ENCODE measurements around the gene GNE. TPM values are rescaled to one million over a fixed set of nuclear protein-coding genes. Genes with fewer than 3 reads are reported as not detected.

GNE gene
- total and polyA plus RNA-seq, 3 donors from 2014 or later = 13.2 to 26.6 (median 22.7) TPM

DNA sequence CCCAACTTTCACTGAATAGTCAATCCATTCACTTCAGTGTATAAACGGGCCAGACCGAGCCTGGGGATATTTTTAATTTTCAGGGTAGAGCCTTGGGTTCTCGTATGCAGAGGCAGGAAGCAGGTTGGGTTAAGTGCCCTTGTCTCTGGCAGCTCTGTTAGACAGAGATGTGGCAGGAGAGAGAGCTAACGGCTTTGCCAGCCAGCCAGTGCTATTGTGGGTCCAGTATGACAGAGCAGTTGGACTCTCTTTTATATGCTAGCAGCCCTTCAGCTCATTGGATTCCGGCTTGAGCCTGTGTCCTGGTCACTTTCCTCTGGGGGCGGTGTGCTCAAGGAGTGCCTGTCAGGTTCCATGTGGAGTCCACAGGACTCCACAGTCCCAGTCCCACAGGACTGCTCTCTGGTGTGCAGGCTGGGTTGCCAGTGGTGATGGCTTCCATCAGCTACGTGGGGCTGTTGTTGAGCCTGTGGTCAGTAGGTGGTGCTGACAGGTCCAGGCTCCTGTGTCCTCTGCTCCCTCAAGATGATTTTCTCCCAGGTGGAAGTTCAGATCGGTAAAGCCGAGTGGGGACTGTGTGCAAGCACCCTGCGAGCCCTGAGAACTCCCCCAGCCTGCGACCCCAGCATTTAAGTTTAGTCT, 53.2 kb downstream of the GNE start:
- peaks cover 6% of the 10 kb centered on the region for H3K4me1 ChIP-seq
- no peaks in the 10 kb centered on the region for H3K27me3 ChIP-seq
- H3K27ac ChIP-seq = no peak overlapping the region
- TF ChIP-seq POLR2A (IDR thresholded peaks at IDR 0.05) = no peak
- TF ChIP-seq, protein P1, sequence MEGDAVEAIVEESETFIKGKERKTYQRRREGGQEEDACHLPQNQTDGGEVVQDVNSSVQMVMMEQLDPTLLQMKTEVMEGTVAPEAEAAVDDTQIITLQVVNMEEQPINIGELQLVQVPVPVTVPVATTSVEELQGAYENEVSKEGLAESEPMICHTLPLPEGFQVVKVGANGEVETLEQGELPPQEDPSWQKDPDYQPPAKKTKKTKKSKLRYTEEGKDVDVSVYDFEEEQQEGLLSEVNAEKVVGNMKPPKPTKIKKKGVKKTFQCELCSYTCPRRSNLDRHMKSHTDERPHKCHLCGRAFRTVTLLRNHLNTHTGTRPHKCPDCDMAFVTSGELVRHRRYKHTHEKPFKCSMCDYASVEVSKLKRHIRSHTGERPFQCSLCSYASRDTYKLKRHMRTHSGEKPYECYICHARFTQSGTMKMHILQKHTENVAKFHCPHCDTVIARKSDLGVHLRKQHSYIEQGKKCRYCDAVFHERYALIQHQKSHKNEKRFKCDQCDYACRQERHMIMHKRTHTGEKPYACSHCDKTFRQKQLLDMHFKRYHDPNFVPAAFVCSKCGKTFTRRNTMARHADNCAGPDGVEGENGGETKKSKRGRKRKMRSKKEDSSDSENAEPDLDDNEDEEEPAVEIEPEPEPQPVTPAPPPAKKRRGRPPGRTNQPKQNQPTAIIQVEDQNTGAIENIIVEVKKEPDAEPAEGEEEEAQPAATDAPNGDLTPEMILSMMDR (IDR thresholded peaks at IDR 0.05) = no peak
- DNase-seq = peak; percentile 46
- intact Hi-C loops (cut with DNase I; ENCODE audit: low total_unique reads) = no loop called here
- H3K4me3 ChIP-seq = no peak overlapping the region
- 82 to 85% methylated on average over 7 to 11 of the region's 11 CpGs for WGBS, 2 donors
- no peaks in the 10 kb centered on the region for H3K36me3 ChIP-seq (ENCODE audit: low read depth, missing control alignments)
- no peaks in the 10 kb centered on the region for H3K9me3 ChIP-seq

DNA sequence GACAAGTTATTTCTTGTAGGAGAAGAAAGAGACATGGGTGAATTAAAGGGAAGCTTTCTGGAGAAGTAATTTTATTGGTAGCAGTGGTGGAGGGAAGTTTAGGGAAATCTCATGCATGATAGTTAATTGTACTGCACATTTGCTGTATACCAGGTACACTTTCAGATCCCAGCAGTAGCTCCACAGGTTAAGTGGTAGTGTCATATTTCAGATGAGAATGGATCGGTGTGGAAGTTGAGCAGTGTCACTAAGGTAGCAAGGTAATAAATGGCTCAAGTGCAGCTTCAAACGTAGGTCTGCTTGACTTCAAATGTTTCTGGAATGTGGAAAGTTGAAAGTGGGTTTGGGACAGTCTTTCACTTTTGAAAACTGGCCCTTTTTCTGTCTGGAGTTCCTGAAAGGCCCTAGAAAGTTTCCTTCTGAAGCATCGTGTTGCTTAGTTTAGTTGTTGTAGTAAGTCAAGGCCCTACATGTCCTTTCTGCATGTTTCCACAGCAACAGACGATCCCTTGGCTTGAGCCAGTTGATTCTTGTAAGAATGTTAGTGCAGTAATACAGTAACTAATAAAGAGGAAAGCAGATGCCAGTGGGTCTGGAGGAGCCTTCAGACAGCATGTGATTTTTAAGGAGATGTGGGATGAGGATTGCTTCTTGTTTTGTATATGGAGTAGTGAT, 63.8 kb downstream of the GNE start:
- no peak for DNase-seq
- Histone ChIP-seq H3K4me3 (no peak overlapping the region), H3K9me3 (no peaks in the 10 kb centered on the region), H3K36me3 (ENCODE audit: low read depth, missing control alignments) (no peaks in the 10 kb centered on the region), H3K27ac (no peak overlapping the region), H3K4me1 (peaks cover 33% of the 10 kb centered on the region), H3K27me3 (no peaks in the 10 kb centered on the region)
- TF ChIP-seq, protein P1 (IDR thresholded peaks at IDR 0.05) = no peak
- TF ChIP-seq POLR2A (IDR thresholded peaks at IDR 0.05) = no peak
- intact Hi-C loops (cut with DNase I; ENCODE audit: low total_unique reads) = no loop called here
- 37 to 44% methylated on average over 4 of the region's 4 CpGs for WGBS, 2 donors

DNA sequence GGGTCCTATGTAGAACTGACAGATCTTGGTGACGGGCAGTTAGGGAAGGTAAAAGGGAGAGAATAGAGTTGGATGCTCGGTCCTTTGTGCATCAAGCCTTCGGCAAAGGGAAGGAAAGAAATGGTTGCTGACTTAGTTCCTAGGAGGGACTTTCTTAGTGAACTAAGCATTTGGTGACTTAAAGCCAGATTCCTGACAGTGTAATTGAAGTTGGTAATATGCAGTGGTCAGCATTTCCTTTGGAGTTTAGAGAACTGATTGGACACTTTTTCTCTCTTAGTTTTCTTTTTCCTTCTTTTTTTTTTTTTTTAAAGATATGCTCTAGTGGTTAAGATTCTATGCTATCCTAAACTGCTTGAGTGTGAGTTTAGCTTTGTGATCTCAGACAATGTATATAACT, 65.2 kb downstream of the GNE start:
- H3K27me3 ChIP-seq = no peaks in the 10 kb centered on the region
- DNase-seq = no peak
- TF ChIP-seq, protein P1 (IDR thresholded peaks at IDR 0.05) = no peak
- no peak for TF ChIP-seq POLR2A (IDR thresholded peaks at IDR 0.05)
- intact Hi-C loops (cut with DNase I; ENCODE audit: low total_unique reads) = no loop called here
- WGBS, 2 donors = 50 to 62% methylated on average over 3 of the region's 3 CpGs
- no peak overlapping the region for H3K4me3 ChIP-seq
- H3K4me1 ChIP-seq = peaks cover 33% of the 10 kb centered on the region
- no peaks in the 10 kb centered on the region for H3K36me3 ChIP-seq (ENCODE audit: low read depth, missing control alignments)
- no peaks in the 10 kb centered on the region for H3K9me3 ChIP-seq
- no peak overlapping the region for H3K27ac ChIP-seq

DNA sequence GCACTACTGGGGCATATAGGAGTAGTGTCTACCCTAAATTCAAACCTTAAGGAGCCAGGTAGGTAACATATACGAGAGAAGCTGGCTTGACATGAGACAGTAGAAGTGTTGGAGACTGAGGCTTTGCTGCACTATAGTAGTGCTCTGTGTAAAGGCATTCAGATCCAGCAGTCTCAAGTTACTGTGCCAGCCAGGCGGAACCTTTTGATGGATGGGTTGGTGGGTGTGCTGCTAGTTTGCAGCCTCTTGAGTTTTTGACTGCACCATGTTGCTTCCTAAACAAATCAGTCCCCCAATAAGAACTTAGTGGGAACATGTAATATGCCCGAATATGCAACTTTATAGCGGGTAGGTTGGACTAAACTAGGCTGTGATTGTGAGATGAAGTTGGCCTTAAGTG, 66.1 kb downstream of the GNE start:
- DNase-seq = no peak

More for the DNA sequence above, 66.1 kb downstream of the GNE start:
- WGBS, 2 donors = 50 to 63% methylated on average over 4 of the region's 4 CpGs
- no peaks in the 10 kb centered on the region for H3K36me3 ChIP-seq (ENCODE audit: low read depth, missing control alignments)
- intact Hi-C loops (cut with DNase I; ENCODE audit: low total_unique reads) = no loop called here
- TF ChIP-seq, protein P1 (IDR thresholded peaks at IDR 0.05) = no peak
- TF ChIP-seq POLR2A (IDR thresholded peaks at IDR 0.05) = no peak
- H3K27me3 ChIP-seq = no peaks in the 10 kb centered on the region
- H3K9me3 ChIP-seq = no peaks in the 10 kb centered on the region
- H3K4me3 ChIP-seq = peak overlapping the region; percentile 71 to 88
- peaks cover 33% of the 10 kb centered on the region for H3K4me1 ChIP-seq
- no peak overlapping the region for H3K27ac ChIP-seq
